Smooth muscle cell (in vitro differentiated cells): ENCODE results near the gene ZNF281. TPM values are rescaled to one million over a fixed set of nuclear protein-coding genes. Genes with fewer than 3 reads are reported as not detected.

Source experiments
- DNase-seq: peaks from one replicate; lab custom pipeline; 2025; ENCODE audit not compliant: unreplicated experiment; lab: John Stamatoyannopoulos, UW
- H2AFZ ChIP-seq: fragments of 200-600 bp; sonication (generic); 2 replicates; pipeline ENCODE4 v1.6.0; 2016; ENCODE audit warnings: antibody characterized with exemption, low read depth, mild to moderate bottlenecking
- H3F3A ChIP-seq: fragments of 200-600 bp; sonication (generic); 2 replicates; pipeline ENCODE4 v1.6.0; 2017; ENCODE audit warnings: antibody characterized with exemption, low read depth
- H3K27ac ChIP-seq: fragments of 200-600 bp; sonication (generic); 2 replicates; pipeline ENCODE4 v1.5.1; 2016; ENCODE audit warnings: low read depth, mild to moderate bottlenecking
- H3K27me3 ChIP-seq: fragments of 200-600 bp; sonication (generic); 2 replicates; pipeline ENCODE4 v1.6.1; 2016; ENCODE audit warnings: low read depth, mild to moderate bottlenecking
- H3K36me3 ChIP-seq: fragments of 200-600 bp; sonication (generic); 2 replicates; pipeline ENCODE4 v1.5.1; 2016; ENCODE audit warnings: low read depth
- H3K4me1 ChIP-seq: fragments of 200-600 bp; sonication (generic); 2 replicates; pipeline ENCODE4 v1.5.1; 2016; ENCODE audit warnings: low read depth
- H3K4me2 ChIP-seq: fragments of 200-600 bp; sonication (generic); 2 replicates; pipeline ENCODE4 v1.6.0; 2016; ENCODE audit warnings: mild to moderate bottlenecking
- H3K4me3 ChIP-seq: fragments of 200-600 bp; sonication (generic); 2 replicates; pipeline ENCODE4 v1.5.1; 2016; ENCODE audit warnings: mild to moderate bottlenecking
- H3K79me2 ChIP-seq: fragments of 200-600 bp; sonication (generic); 2 replicates; pipeline ENCODE4 v1.6.0; 2016; ENCODE audit warnings: low read depth, mild to moderate bottlenecking
- H3K9ac ChIP-seq: fragments of 200-600 bp; sonication (generic); 2 replicates; pipeline ENCODE4 v1.6.0; 2016; ENCODE audit warnings: low read depth
- H3K9me3 ChIP-seq: fragments of 200-600 bp; sonication (generic); replicated peaks from 2 replicates; pipeline ENCODE4 v1.5.1; 2016; ENCODE audit warnings: low read depth
- H4K20me1 ChIP-seq: fragments of 200-600 bp; sonication (generic); 2 replicates; pipeline ENCODE4 v1.6.0; 2016; ENCODE audit warnings: low read depth
- WGBS: methylation state at CpG from one replicate; pipeline ENCODE4 v1.1.7; 2016; ENCODE audit warnings: low lambda C conversion rate; 5-methylcytosine and 5-hydroxymethylcytosine counted together
- polyA plus RNA-seq: library from polyadenylated mRNA; unstranded; fragments of >200 nt; fragmentation: Nextera tagmentation; extraction: Ambion mirVana; gene quantifications from 2 replicates; pipeline ENCODE4 v1.2.1, GENCODE V29; 2016
- total RNA-seq: library from RNA; depleted of rRNA; stranded (reverse); fragments of >200 nt; gene quantifications from 2 replicates; pipeline ENCODE4 v1.2.3, GENCODE V29; 2014
- TF ChIP-seq, protein P1 (sequence below): fragments of 200-600 bp; sonication (generic); IDR thresholded peaks from 2 replicates; pipeline ENCODE4 v1.5.1; 2017; ENCODE audit warnings: borderline replicate concordance, mild to moderate bottlenecking, antibody characterized with exemption; ENCODE audit not compliant: insufficient read depth, poor library complexity, severe bottlenecking

ZNF281 gene
- total and polyA plus RNA-seq, 2 experiments from 2014 or later: 34.4 to 59.4 TPM

DNA sequence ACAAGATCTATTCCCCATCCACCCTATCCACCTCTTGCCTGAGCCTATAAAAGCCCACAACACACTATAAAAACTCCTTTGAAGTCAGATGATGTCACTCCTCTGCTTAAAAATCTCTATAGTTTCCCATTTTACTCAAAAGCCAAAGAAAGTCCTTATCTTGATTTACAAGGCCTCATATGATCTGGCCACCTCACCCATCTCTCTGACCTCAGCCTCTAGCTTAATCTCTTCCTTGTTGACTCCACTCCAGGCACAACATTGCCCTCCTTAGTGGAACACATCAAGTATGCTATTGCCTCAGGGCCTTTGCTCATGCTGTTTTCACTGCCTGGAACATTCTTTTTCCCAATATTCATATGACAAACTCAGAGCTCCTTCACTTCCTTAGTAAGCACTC lies 33.3 kb downstream of the ZNF281 start:
- Histone ChIP-seq H3K4me2 (no peak overlapping the region), H3K4me3 (no peak overlapping the region), H3K9me3 (no peaks in the 10 kb centered on the region), H3F3A (peaks cover 16% of the 10 kb centered on the region), H3K36me3 (no peaks in the 10 kb centered on the region), H3K27ac (peak overlapping the region; percentile 26), H3K27me3 (no peaks in the 10 kb centered on the region), H3K79me2 (no peaks in the 10 kb centered on the region), H2AFZ (no peak overlapping the region), H3K9ac (no peak overlapping the region), H3K4me1 (peaks cover 39% of the 10 kb centered on the region), H4K20me1 (no peaks in the 10 kb centered on the region)
- TF ChIP-seq, protein P1, sequence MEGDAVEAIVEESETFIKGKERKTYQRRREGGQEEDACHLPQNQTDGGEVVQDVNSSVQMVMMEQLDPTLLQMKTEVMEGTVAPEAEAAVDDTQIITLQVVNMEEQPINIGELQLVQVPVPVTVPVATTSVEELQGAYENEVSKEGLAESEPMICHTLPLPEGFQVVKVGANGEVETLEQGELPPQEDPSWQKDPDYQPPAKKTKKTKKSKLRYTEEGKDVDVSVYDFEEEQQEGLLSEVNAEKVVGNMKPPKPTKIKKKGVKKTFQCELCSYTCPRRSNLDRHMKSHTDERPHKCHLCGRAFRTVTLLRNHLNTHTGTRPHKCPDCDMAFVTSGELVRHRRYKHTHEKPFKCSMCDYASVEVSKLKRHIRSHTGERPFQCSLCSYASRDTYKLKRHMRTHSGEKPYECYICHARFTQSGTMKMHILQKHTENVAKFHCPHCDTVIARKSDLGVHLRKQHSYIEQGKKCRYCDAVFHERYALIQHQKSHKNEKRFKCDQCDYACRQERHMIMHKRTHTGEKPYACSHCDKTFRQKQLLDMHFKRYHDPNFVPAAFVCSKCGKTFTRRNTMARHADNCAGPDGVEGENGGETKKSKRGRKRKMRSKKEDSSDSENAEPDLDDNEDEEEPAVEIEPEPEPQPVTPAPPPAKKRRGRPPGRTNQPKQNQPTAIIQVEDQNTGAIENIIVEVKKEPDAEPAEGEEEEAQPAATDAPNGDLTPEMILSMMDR: no peak
- no peak for DNase-seq

DNA sequence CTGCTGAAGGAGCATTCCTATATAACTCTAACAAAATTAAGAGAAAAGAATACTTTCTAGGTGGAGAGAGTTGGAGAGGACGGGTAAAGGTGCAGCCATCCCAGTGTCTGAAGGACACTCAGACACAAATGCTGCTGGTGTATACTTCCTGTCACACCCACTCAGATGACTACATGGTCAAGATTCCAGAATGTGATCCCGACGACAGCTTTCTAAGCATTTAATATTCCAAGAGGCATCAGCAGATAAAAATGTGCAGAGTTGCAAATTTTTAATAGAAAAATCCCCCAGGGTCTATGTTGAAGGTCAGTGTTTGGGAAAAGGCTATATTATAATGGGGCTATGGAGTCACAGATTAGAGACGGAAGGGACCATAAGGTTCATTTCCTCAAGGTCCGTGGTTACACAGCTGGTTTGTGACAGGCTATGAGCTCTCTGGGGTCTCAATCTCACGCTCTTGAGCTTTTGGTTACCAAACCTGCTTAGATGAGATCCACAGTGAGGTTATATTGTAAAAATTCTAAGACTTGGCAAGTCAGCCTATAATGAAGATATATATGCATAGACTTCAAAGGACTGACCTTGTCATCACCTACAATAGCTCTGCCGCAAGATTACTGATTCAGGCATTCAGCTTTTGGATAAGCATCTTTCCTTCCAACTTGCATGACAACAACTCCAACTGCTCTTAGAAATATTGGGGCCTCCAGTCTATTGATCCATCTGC lies 35.1 kb downstream of the ZNF281 start:
- WGBS: 25% methylated on average over 7 of the region's 7 CpGs
- no peak for DNase-seq
- no peaks in the 10 kb centered on the region for H3K36me3 ChIP-seq
- TF ChIP-seq, protein P1: no peak
- H2AFZ ChIP-seq: no peak overlapping the region
- H3K4me3 ChIP-seq: peak overlapping the region; percentile 34
- peak overlapping the region; percentile 59 for H3K9ac ChIP-seq
- no peaks in the 10 kb centered on the region for H3K79me2 ChIP-seq
- H3K27ac ChIP-seq: peak overlapping the region; percentile 92
- peaks cover 43% of the 10 kb centered on the region for H3K4me1 ChIP-seq
- H3F3A ChIP-seq: peaks cover 17% of the 10 kb centered on the region
- H3K27me3 ChIP-seq: no peaks in the 10 kb centered on the region
- peak overlapping the region; percentile 85 for H3K4me2 ChIP-seq
- no peaks in the 10 kb centered on the region for H4K20me1 ChIP-seq
- H3K9me3 ChIP-seq: no peaks in the 10 kb centered on the region

DNA sequence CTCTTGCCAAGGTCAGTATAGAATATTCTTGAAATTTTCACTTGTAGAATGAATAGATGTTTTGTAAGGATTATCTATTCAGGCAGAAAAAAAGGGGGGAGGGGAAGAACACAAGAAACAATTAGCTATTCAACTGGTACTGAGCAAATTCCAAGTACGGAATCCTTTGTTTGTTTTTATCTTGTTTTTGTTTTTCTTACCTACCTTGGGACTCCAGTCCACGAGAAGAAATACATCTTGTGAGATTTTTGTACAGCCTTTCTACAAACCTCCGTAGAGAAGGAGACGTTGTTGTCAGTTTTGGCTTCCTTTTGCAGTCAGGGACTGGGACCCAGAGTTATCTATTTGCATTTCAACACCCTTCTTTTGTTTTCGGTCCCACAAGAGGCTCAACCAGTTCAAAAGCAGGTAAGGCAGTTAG lies 36.0 kb downstream of the ZNF281 start:
- no peaks in the 10 kb centered on the region for H3K36me3 ChIP-seq
- peak overlapping the region; percentile 85 for H3K4me2 ChIP-seq
- no peaks in the 10 kb centered on the region for H4K20me1 ChIP-seq
- DNase-seq: no peak
- H3K9me3 ChIP-seq: no peaks in the 10 kb centered on the region
- peak overlapping the region; percentile 34 for H3K4me3 ChIP-seq
- H3K4me1 ChIP-seq: peaks cover 51% of the 10 kb centered on the region
- TF ChIP-seq, protein P1: no peak
- peak overlapping the region; percentile 59 for H3K9ac ChIP-seq
- H2AFZ ChIP-seq: no peak overlapping the region
- H3K27me3 ChIP-seq: no peaks in the 10 kb centered on the region
- WGBS: 17% methylated on average over 5 of the region's 5 CpGs
- peaks cover 13% of the 10 kb centered on the region for H3F3A ChIP-seq
- H3K79me2 ChIP-seq: no peaks in the 10 kb centered on the region
- peak overlapping the region; percentile 92 for H3K27ac ChIP-seq

DNA sequence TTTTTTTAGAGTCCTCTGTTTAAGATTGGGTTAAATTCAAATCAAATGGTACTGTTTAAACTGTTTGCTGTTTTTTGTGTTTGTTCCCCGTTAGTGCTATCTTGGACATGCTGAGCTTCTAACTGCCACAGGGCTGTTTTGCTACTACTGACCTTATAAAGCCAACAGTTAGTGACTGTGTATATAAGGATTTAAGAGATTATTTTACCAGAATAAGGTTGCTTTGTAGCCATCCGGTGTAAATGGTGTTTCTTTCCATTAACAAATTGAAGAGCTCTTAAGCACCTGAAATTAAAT lies 37.0 kb downstream of the ZNF281 start:
- TF ChIP-seq, protein P1: no peak
- peaks cover 57% of the 10 kb centered on the region for H3K4me1 ChIP-seq
- peak overlapping the region; percentile 85 for H3K4me2 ChIP-seq
- H3K9ac ChIP-seq: peak overlapping the region; percentile 59
- 10% methylated on average over 2 of the region's 2 CpGs for WGBS
- H3K36me3 ChIP-seq: no peaks in the 10 kb centered on the region
- no peaks in the 10 kb centered on the region for H3K79me2 ChIP-seq
- H3F3A ChIP-seq: peaks cover 13% of the 10 kb centered on the region
- H3K9me3 ChIP-seq: no peaks in the 10 kb centered on the region
- no peak overlapping the region for H2AFZ ChIP-seq
- peak overlapping the region; percentile 34 for H3K4me3 ChIP-seq
- peak overlapping the region; percentile 92 for H3K27ac ChIP-seq
- DNase-seq: no peak
- H4K20me1 ChIP-seq: no peaks in the 10 kb centered on the region
- no peaks in the 10 kb centered on the region for H3K27me3 ChIP-seq
